MM.1S (cell line): ENCODE results near the gene KRT40.

Source experiments
- DNase-seq: peaks from one replicate; pipeline ENCODE4 v3.0.0-alpha.2; 2015
- H2AFZ ChIP-seq: fragments of 300-600 bp; sonication (generic); 2 replicates; pipeline ENCODE4 v1.6.0; 2016; ENCODE audit warnings: antibody characterized with exemption, low read length
- H3F3A ChIP-seq: fragments of 300-600 bp; sonication (generic); 2 replicates; pipeline ENCODE4 v1.6.1; 2016; ENCODE audit warnings: mild to moderate bottlenecking, antibody characterized with exemption, low read length, moderate library complexity, mixed read lengths; ENCODE audit not compliant: insufficient read depth
- H3K27ac ChIP-seq: fragments of 300-600 bp; sonication (generic); 2 replicates; pipeline ENCODE4 v1.5.1; 2016; ENCODE audit warnings: mild to moderate bottlenecking, low read length
- H3K27me3 ChIP-seq: fragments of 300-600 bp; sonication (generic); replicated peaks from 2 replicates; pipeline ENCODE4 v1.6.0; 2016; ENCODE audit warnings: low read length; ENCODE audit not compliant: insufficient read depth
- H3K36me3 ChIP-seq: fragments of 300-600 bp; sonication (generic); replicated peaks from 2 replicates; pipeline ENCODE4 v1.6.1; 2016; ENCODE audit warnings: mild to moderate bottlenecking, low read length, mixed read lengths; ENCODE audit not compliant: insufficient read depth
- H3K4me1 ChIP-seq: fragments of 300-600 bp; sonication (generic); 2 replicates; pipeline ENCODE4 v1.6.1; 2016; ENCODE audit warnings: low read length, mixed read lengths
- H3K4me2 ChIP-seq: fragments of 300-600 bp; sonication (generic); 2 replicates; pipeline ENCODE4 v1.6.0; 2016; ENCODE audit warnings: low read depth, low read length
- H3K4me3 ChIP-seq: fragments of 300-600 bp; sonication (generic); 2 replicates; pipeline ENCODE4 v1.5.1; 2016; ENCODE audit warnings: low read length, mixed read lengths
- H3K79me2 ChIP-seq: fragments of 300-600 bp; sonication (generic); 2 replicates; pipeline ENCODE4 v1.6.1; 2016; ENCODE audit warnings: mixed run types, low read length, mixed read lengths
- H3K9ac ChIP-seq: fragments of 300-600 bp; sonication (generic); 2 replicates; pipeline ENCODE4 v1.6.1; 2016; ENCODE audit warnings: low read length, mixed read lengths
- H3K9me2 ChIP-seq: fragments of 300-600 bp; sonication (generic); replicated peaks from 2 replicates; pipeline ENCODE4 v1.6.1; 2016; ENCODE audit warnings: mild to moderate bottlenecking, low read length, mixed read lengths; ENCODE audit not compliant: insufficient read depth
- H3K9me3 ChIP-seq: fragments of 300-600 bp; sonication (generic); replicated peaks from 2 replicates; pipeline ENCODE4 v1.6.1; 2016; ENCODE audit warnings: mild to moderate bottlenecking, low read length, mixed read lengths; ENCODE audit not compliant: insufficient read depth
- H4K20me1 ChIP-seq: fragments of 300-600 bp; sonication (generic); 2 replicates; pipeline ENCODE4 v1.6.1; 2016; ENCODE audit warnings: mild to moderate bottlenecking, low read length, moderate library complexity, mixed read lengths; ENCODE audit not compliant: insufficient read depth
- CTCF ChIP-seq: fragments of 300-600 bp; sonication (generic); IDR thresholded peaks from 2 replicates; pipeline ENCODE4 v1.5.1; 2016; ENCODE audit warnings: antibody characterized with exemption, low read length, mixed read lengths
- EZH2 ChIP-seq: fragments of 300-600 bp; sonication (generic); optimal IDR thresholded peaks from 2 replicates; pipeline ENCODE3; 2017; ENCODE audit warnings: low read depth, mild to moderate bottlenecking, antibody characterized with exemption, low read length, mixed read lengths
- EZH2phosphoT487 ChIP-seq: fragments of 300-600 bp; sonication (generic); IDR thresholded peaks from 2 replicates; pipeline ENCODE4 v1.6.1; 2018; ENCODE audit warnings: antibody characterized with exemption, low read length

KRT40 gene

DNA sequence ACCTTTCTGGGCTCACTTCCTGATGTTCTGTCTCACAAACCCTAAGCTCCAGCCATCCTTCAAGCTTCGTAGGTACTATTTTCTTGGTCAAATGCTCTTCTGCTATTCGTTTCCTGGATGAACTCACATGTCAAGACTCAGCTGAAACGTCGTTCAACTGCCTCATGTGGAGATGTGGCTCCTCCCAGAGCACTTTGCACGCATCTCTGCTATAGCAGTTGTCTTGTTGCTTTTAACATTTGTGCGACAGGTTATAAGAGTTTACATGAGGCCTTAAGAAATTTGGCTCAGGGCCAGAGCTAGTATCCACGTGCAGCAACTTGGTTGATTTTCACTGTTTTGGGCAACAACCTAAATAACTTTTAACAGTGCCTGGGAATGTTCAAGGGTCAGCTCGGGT, 2.8 kb upstream of the KRT40 start:
- Histone ChIP-seq H3K27ac (no peak overlapping the region), H3K9ac (no peak overlapping the region), H3K9me2 (no peaks in the 10 kb centered on the region), H3K79me2 (no peaks in the 10 kb centered on the region), H3K9me3 (no peaks in the 10 kb centered on the region), H3K4me3 (no peak overlapping the region), H2AFZ (0 out of 2 replicates have a peak overlapping the region, but pooled peaks have one; percentile 9), H3K4me1 (no peaks in the 10 kb centered on the region), H3K4me2 (no peak overlapping the region), H3F3A (no peaks in the 10 kb centered on the region), H3K36me3 (no peaks in the 10 kb centered on the region), H3K27me3 (no peaks in the 10 kb centered on the region; the same call in 1 of the 2 replicates), H4K20me1 (no peaks in the 10 kb centered on the region)
- TF ChIP-seq EZH2, result no peak
- no peak for TF ChIP-seq CTCF
- TF ChIP-seq EZH2phosphoT487, result no peak
- no peak for DNase-seq

- no peak for DNase-seq
- no peak for TF ChIP-seq CTCF
- no peak for TF ChIP-seq EZH2
- no peak overlapping the region for H2AFZ ChIP-seq
Observed at GRCh38 chr17:40981115-40981514, 3.0 kb downstream of the KRT40 start.

DNA sequence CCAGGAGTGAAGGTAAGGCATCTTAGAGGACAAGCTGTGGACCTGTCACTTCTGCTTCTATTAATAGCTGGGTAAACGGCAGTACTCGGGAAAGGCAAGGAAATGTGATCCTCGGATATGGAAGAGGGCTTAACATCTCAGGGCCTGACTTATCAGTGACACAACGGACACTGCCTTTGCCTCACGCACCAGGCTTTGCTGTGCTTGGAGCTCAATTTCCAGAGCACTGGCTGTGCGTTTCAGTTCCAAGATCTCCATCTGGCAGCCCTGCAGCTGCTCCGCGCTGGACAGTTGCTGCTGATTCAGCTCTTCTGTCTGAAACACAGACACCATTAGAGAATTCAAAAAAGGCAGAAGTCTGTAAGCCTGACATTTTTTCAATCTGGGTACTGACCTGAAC, 3.5 kb downstream of the KRT40 start:
- Histone ChIP-seq H3K9me2 (no peaks in the 10 kb centered on the region), H3K79me2 (no peaks in the 10 kb centered on the region), H3F3A (no peaks in the 10 kb centered on the region), H3K4me2 (no peak overlapping the region), H3K4me1 (no peaks in the 10 kb centered on the region), H3K36me3 (no peaks in the 10 kb centered on the region), H3K9ac (no peak overlapping the region), H2AFZ (no peak overlapping the region), H3K27ac (no peak overlapping the region), H3K27me3 (no peaks in the 10 kb centered on the region; the same call in 1 of the 2 replicates), H3K9me3 (no peaks in the 10 kb centered on the region), H4K20me1 (no peaks in the 10 kb centered on the region), H3K4me3 (no peak overlapping the region)
- DNase-seq, result no peak
- TF ChIP-seq EZH2, result no peak
- no peak for TF ChIP-seq CTCF
- TF ChIP-seq EZH2phosphoT487, result no peak

More at GRCh38 chr17:40981115-40981514, 3.0 kb downstream of the KRT40 start:
- Histone ChIP-seq H3K27ac (no peak overlapping the region), H3F3A (no peaks in the 10 kb centered on the region), H3K4me2 (no peak overlapping the region), H3K27me3 (no peaks in the 10 kb centered on the region; the same call in 1 of the 2 replicates), H3K9ac (no peak overlapping the region), H3K9me3 (no peaks in the 10 kb centered on the region), H4K20me1 (no peaks in the 10 kb centered on the region), H3K9me2 (no peaks in the 10 kb centered on the region), H3K4me1 (no peaks in the 10 kb centered on the region), H3K36me3 (no peaks in the 10 kb centered on the region), H3K4me3 (no peak overlapping the region), H3K79me2 (no peaks in the 10 kb centered on the region)
